HEK293 (cell line): ENCODE results near the gene SRMS.

ENCODE experiments used
- CTCF ChIA-PET: fragments of 350-600 bp; formaldehyde crosslinking; extraction: SDS; loops from one replicate; lab custom pipeline; 2021; ENCODE audit warnings: antibody characterized with exemption; lab: Yijun Ruan, JAX
- POLR2A ChIA-PET: fragments of 300-600 bp; formaldehyde crosslinking; extraction: SDS; loops from one replicate; lab custom pipeline; 2020; ENCODE audit warnings: antibody characterized with exemption, inconsistent platforms; lab: Yijun Ruan, JAX
- H3K27ac ChIP-seq: fragments of 200-500 bp; sonication (Bioruptor generic); 2 replicates; pipeline ENCODE4 v1.5.1; 2014; ENCODE audit warnings: low read depth, low read length, control low read depth, inconsistent platforms; ENCODE audit errors: extremely low read depth
- H3K36me3 ChIP-seq, 2 experiments: fragments of 200-500 bp in 1 of 2; sonication (Bioruptor generic) in 1 of 2; 1 replicate in 1 of 2; 2 replicates in 1 of 2; pipeline ENCODE4 v1.5.1; 2014 to 2017; ENCODE audit warnings: inconsistent platforms in 2 of 2, low read length in 2 of 2; ENCODE audit not compliant: control insufficient read depth in 2 of 2, insufficient read depth in 1 of 2
- H3K4me1 ChIP-seq: fragments of 200-500 bp; sonication (Bioruptor generic); 2 replicates; pipeline ENCODE4 v1.5.1; 2014; ENCODE audit warnings: mild to moderate bottlenecking, low read length, inconsistent platforms; ENCODE audit not compliant: control insufficient read depth, insufficient read depth
- H3K4me3 ChIP-seq: 2 replicates; pipeline ENCODE4 v1.5.1; 2011; ENCODE audit warnings: low read depth, mild to moderate bottlenecking, control low read depth, low read length, moderate library complexity
- H3K9me3 ChIP-seq: fragments of 200-500 bp; sonication (Bioruptor generic); 2 replicates; pipeline ENCODE4 v1.5.1; 2014; ENCODE audit warnings: low read depth, low read length, inconsistent platforms; ENCODE audit not compliant: control insufficient read depth, insufficient read depth
- OVOL3 ChIP-seq: fragments of 450-650 bp; formaldehyde crosslinking; IDR thresholded peaks from 2 replicates; pipeline ENCODE4 v1.5.1; 2016; ENCODE audit warnings: missing biosample characterization, missing genetic modification characterization
- YY1 ChIP-seq: fragments of 450-650 bp; formaldehyde crosslinking; IDR thresholded peaks from 2 replicates; pipeline ENCODE4 v1.5.1; 2018; ENCODE audit warnings: missing biosample characterization, missing genetic modification characterization
- ZEB2 ChIP-seq: fragments of 450-650 bp; formaldehyde crosslinking; IDR thresholded peaks from 2 replicates; pipeline ENCODE4 v1.5.1; 2016; ENCODE audit warnings: missing biosample characterization, missing genetic modification characterization
- ZNF121 ChIP-seq: fragments of 450-650 bp; formaldehyde crosslinking; IDR thresholded peaks from 2 replicates; pipeline ENCODE4 v1.5.1; 2016; ENCODE audit warnings: missing biosample characterization, missing genetic modification characterization
- ZNF146 ChIP-seq: fragments of 450-650 bp; formaldehyde crosslinking; IDR thresholded peaks from 2 replicates; pipeline ENCODE4 v1.5.1; 2016; ENCODE audit warnings: missing biosample characterization, missing genetic modification characterization
- ZNF169 ChIP-seq: fragments of 450-650 bp; formaldehyde crosslinking; IDR thresholded peaks from 2 replicates; pipeline ENCODE4 v1.5.1; 2016; ENCODE audit warnings: missing biosample characterization, missing genetic modification characterization
- ZNF530 ChIP-seq: fragments of 450-650 bp; formaldehyde crosslinking; IDR thresholded peaks from 2 replicates; pipeline ENCODE4 v1.5.1; 2016; ENCODE audit warnings: low read depth, missing biosample characterization, missing genetic modification characterization
- ZNF596 ChIP-seq: fragments of 450-650 bp; IDR thresholded peaks from 2 replicates; pipeline ENCODE4 v1.5.0; 2018; ENCODE audit warnings: missing biosample characterization, mild to moderate bottlenecking, missing genetic modification characterization, moderate library complexity
- ZNF600 ChIP-seq: fragments of 450-650 bp; formaldehyde crosslinking; IDR thresholded peaks from 2 replicates; pipeline ENCODE4 v1.5.1; 2016; ENCODE audit warnings: missing biosample characterization, missing genetic modification characterization
- ZNF629 ChIP-seq: fragments of 450-650 bp; formaldehyde crosslinking; IDR thresholded peaks from 2 replicates; pipeline ENCODE4 v1.5.1; 2017; ENCODE audit warnings: missing biosample characterization, missing genetic modification characterization
- TF ChIP-seq, protein P1 (sequence below): fragments of 450-650 bp; formaldehyde crosslinking; IDR thresholded peaks from 2 replicates; pipeline ENCODE4 v1.5.1; 2016; ENCODE audit warnings: missing biosample characterization, missing genetic modification characterization
- TF ChIP-seq, protein P2 (sequence below): IDR thresholded peaks from 2 replicates; pipeline ENCODE4 v1.6.1; 2011; ENCODE audit warnings: mild to moderate bottlenecking, low read depth, low read length, borderline replicate concordance
- TF ChIP-seq, protein P3 (sequence below): fragments of 450-650 bp; formaldehyde crosslinking; IDR thresholded peaks from 2 replicates; pipeline ENCODE4 v1.5.1; 2016; ENCODE audit warnings: missing biosample characterization, missing genetic modification characterization
- TF ChIP-seq, protein P4 (sequence below): fragments of 450-650 bp; formaldehyde crosslinking; IDR thresholded peaks from 2 replicates; pipeline ENCODE4 v1.5.1; 2017; ENCODE audit warnings: missing biosample characterization, missing genetic modification characterization
- TF ChIP-seq, protein P5 (sequence below): fragments of 450-650 bp; formaldehyde crosslinking; IDR thresholded peaks from 2 replicates; pipeline ENCODE4 v1.5.1; 2016; ENCODE audit warnings: missing biosample characterization, missing genetic modification characterization
- TF ChIP-seq, protein P6 (sequence below): fragments of 450-650 bp; formaldehyde crosslinking; IDR thresholded peaks from 2 replicates; pipeline ENCODE4 v1.5.1; 2017; ENCODE audit warnings: missing biosample characterization, missing genetic modification characterization
- TF ChIP-seq, protein P7 (sequence below): fragments of 450-650 bp; formaldehyde crosslinking; IDR thresholded peaks from 2 replicates; pipeline ENCODE4 v1.5.1; 2016; ENCODE audit warnings: missing biosample characterization, missing genetic modification characterization, borderline replicate concordance

Gene SRMS

DNA sequence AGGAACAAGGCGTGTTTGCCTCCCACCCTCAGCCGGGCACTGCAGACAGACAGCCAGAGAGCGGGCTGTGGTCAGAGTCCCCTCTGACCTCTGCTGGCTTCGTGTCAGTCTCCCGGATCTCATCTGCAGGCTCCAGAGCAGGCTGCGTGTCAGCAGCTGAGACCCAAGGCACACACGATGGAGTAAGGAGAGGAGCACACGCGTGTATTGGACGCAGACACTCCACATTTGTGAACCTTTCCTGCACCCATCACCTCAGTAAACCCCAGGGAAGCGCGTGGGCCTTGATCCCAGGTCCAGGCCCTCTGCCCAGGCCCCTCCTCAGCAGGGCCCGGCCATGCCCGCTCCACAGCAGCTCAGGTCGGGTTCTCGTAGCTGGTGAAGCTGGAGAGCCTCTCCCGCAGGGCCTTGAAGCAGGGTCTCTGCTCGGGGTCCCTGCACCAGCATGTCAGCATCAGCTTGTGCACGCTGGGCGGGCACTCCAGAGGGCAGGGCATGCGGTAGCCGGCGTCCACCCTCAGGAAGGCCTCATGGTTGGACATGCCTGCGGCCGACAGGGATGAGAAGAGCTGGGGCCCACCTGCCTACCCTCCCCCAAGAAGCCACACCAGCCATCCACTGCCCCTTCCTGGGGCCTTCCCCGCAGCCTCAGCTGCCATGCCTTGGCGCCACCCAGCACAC is 18.2 kb downstream of the SRMS start:
- H3K4me3 ChIP-seq, result no peak overlapping the region
- TF ChIP-seq, protein P1, sequence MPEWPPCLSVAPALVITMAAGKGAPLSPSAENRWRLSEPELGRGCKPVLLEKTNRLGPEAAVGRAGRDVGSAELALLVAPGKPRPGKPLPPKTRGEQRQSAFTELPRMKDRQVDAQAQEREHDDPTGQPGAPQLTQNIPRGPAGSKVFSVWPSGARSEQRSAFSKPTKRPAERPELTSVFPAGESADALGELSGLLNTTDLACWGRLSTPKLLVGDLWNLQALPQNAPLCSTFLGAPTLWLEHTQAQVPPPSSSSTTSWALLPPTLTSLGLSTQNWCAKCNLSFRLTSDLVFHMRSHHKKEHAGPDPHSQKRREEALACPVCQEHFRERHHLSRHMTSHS, result no peak
- TF ChIP-seq OVOL3 (tag by site-specific recombination) (no peak), ZNF530 (tag by site-specific recombination) (no peak), ZNF169 (tag by site-specific recombination) (no peak), ZNF146 (tag by site-specific recombination) (no peak), ZNF600 (peak; percentile 49; the same call in 1 of the 2 replicates)
- TF ChIP-seq, protein P2, sequence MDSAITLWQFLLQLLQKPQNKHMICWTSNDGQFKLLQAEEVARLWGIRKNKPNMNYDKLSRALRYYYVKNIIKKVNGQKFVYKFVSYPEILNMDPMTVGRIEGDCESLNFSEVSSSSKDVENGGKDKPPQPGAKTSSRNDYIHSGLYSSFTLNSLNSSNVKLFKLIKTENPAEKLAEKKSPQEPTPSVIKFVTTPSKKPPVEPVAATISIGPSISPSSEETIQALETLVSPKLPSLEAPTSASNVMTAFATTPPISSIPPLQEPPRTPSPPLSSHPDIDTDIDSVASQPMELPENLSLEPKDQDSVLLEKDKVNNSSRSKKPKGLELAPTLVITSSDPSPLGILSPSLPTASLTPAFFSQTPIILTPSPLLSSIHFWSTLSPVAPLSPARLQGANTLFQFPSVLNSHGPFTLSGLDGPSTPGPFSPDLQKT, result no peak
- TF ChIP-seq, protein P3, sequence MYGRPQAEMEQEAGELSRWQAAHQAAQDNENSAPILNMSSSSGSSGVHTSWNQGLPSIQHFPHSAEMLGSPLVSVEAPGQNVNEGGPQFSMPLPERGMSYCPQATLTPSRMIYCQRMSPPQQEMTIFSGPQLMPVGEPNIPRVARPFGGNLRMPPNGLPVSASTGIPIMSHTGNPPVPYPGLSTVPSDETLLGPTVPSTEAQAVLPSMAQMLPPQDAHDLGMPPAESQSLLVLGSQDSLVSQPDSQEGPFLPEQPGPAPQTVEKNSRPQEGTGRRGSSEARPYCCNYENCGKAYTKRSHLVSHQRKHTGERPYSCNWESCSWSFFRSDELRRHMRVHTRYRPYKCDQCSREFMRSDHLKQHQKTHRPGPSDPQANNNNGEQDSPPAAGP (tag by site-specific recombination), result no peak
- TF ChIP-seq, protein P4, sequence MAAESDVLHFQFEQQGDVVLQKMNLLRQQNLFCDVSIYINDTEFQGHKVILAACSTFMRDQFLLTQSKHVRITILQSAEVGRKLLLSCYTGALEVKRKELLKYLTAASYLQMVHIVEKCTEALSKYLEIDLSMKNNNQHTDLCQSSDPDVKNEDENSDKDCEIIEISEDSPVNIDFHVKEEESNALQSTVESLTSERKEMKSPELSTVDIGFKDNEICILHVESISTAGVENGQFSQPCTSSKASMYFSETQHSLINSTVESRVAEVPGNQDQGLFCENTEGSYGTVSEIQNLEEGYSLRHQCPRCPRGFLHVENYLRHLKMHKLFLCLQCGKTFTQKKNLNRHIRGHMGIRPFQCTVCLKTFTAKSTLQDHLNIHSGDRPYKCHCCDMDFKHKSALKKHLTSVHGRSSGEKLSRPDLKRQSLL (tag by site-specific recombination), result peak; percentile 27; the same call in 1 of the 2 replicates
- TF ChIP-seq, protein P5, sequence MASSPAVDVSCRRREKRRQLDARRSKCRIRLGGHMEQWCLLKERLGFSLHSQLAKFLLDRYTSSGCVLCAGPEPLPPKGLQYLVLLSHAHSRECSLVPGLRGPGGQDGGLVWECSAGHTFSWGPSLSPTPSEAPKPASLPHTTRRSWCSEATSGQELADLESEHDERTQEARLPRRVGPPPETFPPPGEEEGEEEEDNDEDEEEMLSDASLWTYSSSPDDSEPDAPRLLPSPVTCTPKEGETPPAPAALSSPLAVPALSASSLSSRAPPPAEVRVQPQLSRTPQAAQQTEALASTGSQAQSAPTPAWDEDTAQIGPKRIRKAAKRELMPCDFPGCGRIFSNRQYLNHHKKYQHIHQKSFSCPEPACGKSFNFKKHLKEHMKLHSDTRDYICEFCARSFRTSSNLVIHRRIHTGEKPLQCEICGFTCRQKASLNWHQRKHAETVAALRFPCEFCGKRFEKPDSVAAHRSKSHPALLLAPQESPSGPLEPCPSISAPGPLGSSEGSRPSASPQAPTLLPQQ (tag by site-specific recombination), result 0 out of 2 replicates have a peak, but pooled peaks have one; percentile 25
- POLR2A ChIA-PET, result interaction anchor here (0.5 to 1.5 kb wide), 5 partner anchors 9 to 145 kb away, joined by 3 to 5 read pairs (median 3); partner anchors contain the start of gene PPDPF
- no peaks in the 10 kb centered on the region for H3K4me1 ChIP-seq
- no peaks in the 10 kb centered on the region for H3K9me3 ChIP-seq
- CTCF ChIA-PET, result interaction anchor here (1.6 kb wide), 1 partner anchor 33 kb away, joined by 4 read pairs; no protein-coding TSS in a partner anchor
- H3K36me3 ChIP-seq, result no peaks in the 10 kb centered on the region
- no peak overlapping the region for H3K27ac ChIP-seq

DNA sequence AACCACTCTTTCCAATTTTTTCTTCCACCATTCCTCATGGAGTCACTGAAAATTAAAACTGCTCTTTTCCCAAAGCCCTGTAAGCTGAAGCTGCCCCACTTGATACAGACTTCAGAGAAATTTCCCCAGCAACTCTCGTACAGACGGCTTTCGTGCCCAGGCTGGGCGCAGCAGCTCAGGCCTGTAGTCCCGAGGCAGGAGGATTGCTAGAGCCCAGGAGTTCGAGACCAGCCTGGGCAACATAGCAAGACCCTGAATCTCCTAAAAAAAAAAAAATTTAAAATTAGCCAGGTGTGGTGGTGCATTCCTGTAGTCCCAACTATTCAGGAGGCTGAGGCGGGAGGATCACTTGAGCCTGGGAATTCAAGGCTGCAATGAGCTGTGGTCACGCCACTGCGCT is 20.4 kb downstream of the SRMS start:
- ChIA-PET POLR2A (interaction anchor here (1.1 to 1.3 kb wide), 3 partner anchors 26 to 41 kb away, joined by 3 read pairs; no protein-coding TSS in a partner anchor), CTCF (interaction anchor here (0.6 to 1.4 kb wide), 4 partner anchors 11 to 382 kb away, joined by 3 to 4 read pairs (median 3); no protein-coding TSS in a partner anchor)
- no peak for TF ChIP-seq YY1 (tag by site-specific recombination)
- no peak for TF ChIP-seq ZNF629 (tag by site-specific recombination)
- TF ChIP-seq, protein P6, sequence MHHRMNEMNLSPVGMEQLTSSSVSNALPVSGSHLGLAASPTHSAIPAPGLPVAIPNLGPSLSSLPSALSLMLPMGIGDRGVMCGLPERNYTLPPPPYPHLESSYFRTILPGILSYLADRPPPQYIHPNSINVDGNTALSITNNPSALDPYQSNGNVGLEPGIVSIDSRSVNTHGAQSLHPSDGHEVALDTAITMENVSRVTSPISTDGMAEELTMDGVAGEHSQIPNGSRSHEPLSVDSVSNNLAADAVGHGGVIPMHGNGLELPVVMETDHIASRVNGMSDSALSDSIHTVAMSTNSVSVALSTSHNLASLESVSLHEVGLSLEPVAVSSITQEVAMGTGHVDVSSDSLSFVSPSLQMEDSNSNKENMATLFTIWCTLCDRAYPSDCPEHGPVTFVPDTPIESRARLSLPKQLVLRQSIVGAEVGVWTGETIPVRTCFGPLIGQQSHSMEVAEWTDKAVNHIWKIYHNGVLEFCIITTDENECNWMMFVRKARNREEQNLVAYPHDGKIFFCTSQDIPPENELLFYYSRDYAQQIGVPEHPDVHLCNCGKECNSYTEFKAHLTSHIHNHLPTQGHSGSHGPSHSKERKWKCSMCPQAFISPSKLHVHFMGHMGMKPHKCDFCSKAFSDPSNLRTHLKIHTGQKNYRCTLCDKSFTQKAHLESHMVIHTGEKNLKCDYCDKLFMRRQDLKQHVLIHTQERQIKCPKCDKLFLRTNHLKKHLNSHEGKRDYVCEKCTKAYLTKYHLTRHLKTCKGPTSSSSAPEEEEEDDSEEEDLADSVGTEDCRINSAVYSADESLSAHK, result peak; percentile 29; the same call in 1 of the 2 replicates
- TF ChIP-seq ZEB2 (tag by site-specific recombination), result no peak
- TF ChIP-seq, protein P7, sequence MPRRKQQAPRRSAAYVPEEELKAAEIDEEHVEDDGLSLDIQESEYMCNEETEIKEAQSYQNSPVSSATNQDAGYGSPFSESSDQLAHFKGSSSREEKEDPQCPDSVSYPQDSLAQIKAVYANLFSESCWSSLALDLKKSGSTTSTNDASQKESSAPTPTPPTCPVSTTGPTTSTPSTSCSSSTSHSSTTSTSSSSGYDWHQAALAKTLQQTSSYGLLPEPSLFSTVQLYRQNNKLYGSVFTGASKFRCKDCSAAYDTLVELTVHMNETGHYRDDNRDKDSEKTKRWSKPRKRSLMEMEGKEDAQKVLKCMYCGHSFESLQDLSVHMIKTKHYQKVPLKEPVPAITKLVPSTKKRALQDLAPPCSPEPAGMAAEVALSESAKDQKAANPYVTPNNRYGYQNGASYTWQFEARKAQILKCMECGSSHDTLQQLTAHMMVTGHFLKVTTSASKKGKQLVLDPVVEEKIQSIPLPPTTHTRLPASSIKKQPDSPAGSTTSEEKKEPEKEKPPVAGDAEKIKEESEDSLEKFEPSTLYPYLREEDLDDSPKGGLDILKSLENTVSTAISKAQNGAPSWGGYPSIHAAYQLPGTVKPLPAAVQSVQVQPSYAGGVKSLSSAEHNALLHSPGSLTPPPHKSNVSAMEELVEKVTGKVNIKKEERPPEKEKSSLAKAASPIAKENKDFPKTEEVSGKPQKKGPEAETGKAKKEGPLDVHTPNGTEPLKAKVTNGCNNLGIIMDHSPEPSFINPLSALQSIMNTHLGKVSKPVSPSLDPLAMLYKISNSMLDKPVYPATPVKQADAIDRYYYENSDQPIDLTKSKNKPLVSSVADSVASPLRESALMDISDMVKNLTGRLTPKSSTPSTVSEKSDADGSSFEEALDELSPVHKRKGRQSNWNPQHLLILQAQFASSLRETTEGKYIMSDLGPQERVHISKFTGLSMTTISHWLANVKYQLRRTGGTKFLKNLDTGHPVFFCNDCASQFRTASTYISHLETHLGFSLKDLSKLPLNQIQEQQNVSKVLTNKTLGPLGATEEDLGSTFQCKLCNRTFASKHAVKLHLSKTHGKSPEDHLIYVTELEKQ (tag by site-specific recombination), result no peak
- TF ChIP-seq ZNF596 (tag by site-specific recombination), result no peak
- peak; percentile 96 for TF ChIP-seq ZNF121

More for the DNA sequence above, 20.4 kb downstream of the SRMS start:
- Histone ChIP-seq H3K27ac (no peak overlapping the region), H3K36me3 (peaks cover 0 to 17% of the 10 kb centered on the region in 2 experiments; a peak in 1 of 3 replicates), H3K4me1 (no peaks in the 10 kb centered on the region), H3K9me3 (no peaks in the 10 kb centered on the region), H3K4me3 (no peak overlapping the region)
